Measurements from ENCODE around the gene DHX40.
"Not testable (repeated sequence)": the region's sequence is repeated elsewhere in the genome, so short reads cannot be mapped to it uniquely, and the experiment has no call there.

- TF ChIP-seq, protein P1, sequence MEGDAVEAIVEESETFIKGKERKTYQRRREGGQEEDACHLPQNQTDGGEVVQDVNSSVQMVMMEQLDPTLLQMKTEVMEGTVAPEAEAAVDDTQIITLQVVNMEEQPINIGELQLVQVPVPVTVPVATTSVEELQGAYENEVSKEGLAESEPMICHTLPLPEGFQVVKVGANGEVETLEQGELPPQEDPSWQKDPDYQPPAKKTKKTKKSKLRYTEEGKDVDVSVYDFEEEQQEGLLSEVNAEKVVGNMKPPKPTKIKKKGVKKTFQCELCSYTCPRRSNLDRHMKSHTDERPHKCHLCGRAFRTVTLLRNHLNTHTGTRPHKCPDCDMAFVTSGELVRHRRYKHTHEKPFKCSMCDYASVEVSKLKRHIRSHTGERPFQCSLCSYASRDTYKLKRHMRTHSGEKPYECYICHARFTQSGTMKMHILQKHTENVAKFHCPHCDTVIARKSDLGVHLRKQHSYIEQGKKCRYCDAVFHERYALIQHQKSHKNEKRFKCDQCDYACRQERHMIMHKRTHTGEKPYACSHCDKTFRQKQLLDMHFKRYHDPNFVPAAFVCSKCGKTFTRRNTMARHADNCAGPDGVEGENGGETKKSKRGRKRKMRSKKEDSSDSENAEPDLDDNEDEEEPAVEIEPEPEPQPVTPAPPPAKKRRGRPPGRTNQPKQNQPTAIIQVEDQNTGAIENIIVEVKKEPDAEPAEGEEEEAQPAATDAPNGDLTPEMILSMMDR (IDR thresholded peaks at IDR 0.05): not testable (repeated sequence)
- TF ChIP-seq POLR2A (IDR thresholded peaks at IDR 0.05): not testable (repeated sequence)
Observed at GRCh38 chr17:59656624-59657023, 91.2 kb downstream of the DHX40 start.

Data from body of pancreas (tissue), 4 donors.